IPS DF 19.7 (cell line): ENCODE results near the gene RNASEH2A.

Source experiments
- DNase-seq: peaks from one replicate; pipeline ENCODE4 v3.0.0-alpha.2; 2013; ENCODE audit warnings: low read depth, low spot score

The RNASEH2A gene

DNA sequence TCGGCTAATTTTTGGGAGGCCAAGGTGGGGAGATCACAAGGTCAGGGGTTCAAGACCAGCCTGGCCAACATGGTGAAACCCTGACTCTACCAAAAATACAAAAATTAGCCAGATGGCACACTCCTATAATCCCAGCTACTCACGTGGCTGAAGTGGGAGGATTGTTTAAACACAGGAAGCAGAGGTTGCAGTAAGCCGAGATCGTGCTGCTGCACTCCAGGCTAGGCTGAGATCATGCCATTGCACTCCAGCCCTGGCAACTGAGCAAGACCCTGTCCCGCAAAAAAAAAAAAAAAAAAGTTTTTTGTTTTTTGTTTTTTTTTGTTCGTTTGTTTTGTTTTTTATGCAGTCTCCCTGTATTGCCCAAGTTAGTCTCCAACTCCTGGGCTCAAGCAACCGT lies 53.2 kb downstream of the RNASEH2A start:
- no peak for DNase-seq
